22Rv1 (cell line): Measurements from ENCODE around the gene VPS8.

Experiments
- ZFX ChIP-seq: fragments of 450-650 bp; IDR thresholded peaks from 2 replicates; pipeline ENCODE4 v1.6.1; 2017; ENCODE audit warnings: antibody characterized with exemption, borderline replicate concordance
- TF ChIP-seq, protein P1 (sequence below): fragments of 450-650 bp; IDR thresholded peaks from 2 replicates; pipeline ENCODE4 v1.5.1; 2017; ENCODE audit warnings: mild to moderate bottlenecking

DNA sequence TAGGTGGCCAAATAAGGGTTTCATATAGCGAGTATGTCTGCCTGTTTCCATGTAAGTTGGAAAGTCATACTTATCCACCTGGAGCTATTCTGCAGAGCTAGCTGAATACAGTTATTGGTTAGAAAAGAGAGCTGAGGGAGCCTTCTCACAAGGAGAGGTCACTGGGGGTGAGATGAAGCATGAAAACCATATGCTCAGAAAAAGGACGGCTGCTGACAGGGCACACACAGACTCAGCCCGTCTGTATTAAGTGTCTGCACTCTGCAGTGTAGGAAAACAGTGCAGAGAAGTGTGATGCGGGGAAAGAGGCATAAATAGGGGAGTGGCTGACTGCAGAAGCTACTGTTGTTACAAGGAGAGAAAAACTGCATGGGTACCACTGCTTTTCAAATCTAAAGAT, 282.7 kb downstream of the VPS8 start:
- TF ChIP-seq, protein P1, sequence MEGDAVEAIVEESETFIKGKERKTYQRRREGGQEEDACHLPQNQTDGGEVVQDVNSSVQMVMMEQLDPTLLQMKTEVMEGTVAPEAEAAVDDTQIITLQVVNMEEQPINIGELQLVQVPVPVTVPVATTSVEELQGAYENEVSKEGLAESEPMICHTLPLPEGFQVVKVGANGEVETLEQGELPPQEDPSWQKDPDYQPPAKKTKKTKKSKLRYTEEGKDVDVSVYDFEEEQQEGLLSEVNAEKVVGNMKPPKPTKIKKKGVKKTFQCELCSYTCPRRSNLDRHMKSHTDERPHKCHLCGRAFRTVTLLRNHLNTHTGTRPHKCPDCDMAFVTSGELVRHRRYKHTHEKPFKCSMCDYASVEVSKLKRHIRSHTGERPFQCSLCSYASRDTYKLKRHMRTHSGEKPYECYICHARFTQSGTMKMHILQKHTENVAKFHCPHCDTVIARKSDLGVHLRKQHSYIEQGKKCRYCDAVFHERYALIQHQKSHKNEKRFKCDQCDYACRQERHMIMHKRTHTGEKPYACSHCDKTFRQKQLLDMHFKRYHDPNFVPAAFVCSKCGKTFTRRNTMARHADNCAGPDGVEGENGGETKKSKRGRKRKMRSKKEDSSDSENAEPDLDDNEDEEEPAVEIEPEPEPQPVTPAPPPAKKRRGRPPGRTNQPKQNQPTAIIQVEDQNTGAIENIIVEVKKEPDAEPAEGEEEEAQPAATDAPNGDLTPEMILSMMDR: no peak
- TF ChIP-seq ZFX: no peak
